ENCODE measurements around the gene CLCN6. TPM values are rescaled to one million over a fixed set of nuclear protein-coding genes. Genes with fewer than 3 reads are reported as not detected.

The CLCN6 gene
- total and polyA plus RNA-seq, 2 of the 8 experiments (the other 6 are each of a cell fraction or from before 2014, with no cell fraction given): 15.7 to 26.0 TPM

DNA sequence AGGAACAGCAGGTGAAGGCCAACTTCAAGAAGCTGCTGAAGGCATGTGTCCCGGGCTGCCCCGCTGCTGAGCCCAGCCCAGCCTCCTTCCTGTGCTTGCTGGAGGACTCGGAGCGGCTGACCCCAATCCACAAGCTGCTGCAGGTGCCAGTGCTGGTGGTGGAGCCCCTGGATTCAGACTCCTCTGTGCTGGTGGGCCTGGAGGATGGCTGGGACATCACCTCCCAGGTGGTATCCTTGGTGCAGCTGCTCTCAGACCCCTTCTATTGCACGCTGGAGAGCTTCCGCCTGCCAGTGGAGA, 72.8 kb downstream of the CLCN6 start:
- CTCF ChIA-PET (ENCODE audit: partially characterized antibody): interaction anchor here (1.1 to 6.2 kb wide), 8 partner anchors 10 to 39 kb away, joined by 3 to 46 read pairs (median 13); partner anchors contain the start of genes NPPA and NPPB
- POLR2A ChIA-PET (ENCODE audit: partially characterized antibody): interaction anchor here (9.5 kb wide), 1 partner anchor 30 kb away, joined by 109 read pairs; no protein-coding TSS in a partner anchor

More for the DNA sequence above, 72.8 kb downstream of the CLCN6 start:
- Histone ChIP-seq H3K27me3 (replicated peaks in 1 of 4; ENCODE audit: control insufficient read depth in 3 of 4, extremely low read depth in 1 of 4, insufficient read depth in 3 of 4, low read length in 3 of 4) (no peaks in the 10 kb centered on the region), H3K36me3 (ENCODE audit: control insufficient read depth in 2 of 4, insufficient read depth in 4 of 4, low read length in 3 of 4) (no peaks in the 10 kb centered on the region), H2BK120ac (replicated peaks; ENCODE audit: low read depth, low read length) (no peak overlapping the region), H3K9me3 (ENCODE audit: insufficient read depth in 2 of 2, low read depth in 1 of 2, low read length in 1 of 2) (peaks cover 0 to 2% of the 10 kb centered on the region in 2 experiments; a peak in 2 of 4 replicates), H2BK15ac (ENCODE audit: low read length) (no peak overlapping the region), H3K18ac (ENCODE audit: extremely low read depth, low read length) (no peak overlapping the region), H3K9ac (replicated peaks in 1 of 4; ENCODE audit: extremely low read depth in 1 of 4, low read depth in 3 of 4, low read length in 3 of 4) (no peak overlapping the region), H4K20me1 (replicated peaks in 1 of 2; ENCODE audit: control insufficient read depth in 1 of 2, insufficient read depth in 2 of 2, low read length in 2 of 2) (no peaks in the 10 kb centered on the region), H3K4me2 (ENCODE audit: insufficient read depth in 1 of 2, low read depth in 2 of 2, low read length in 2 of 2) (no peak overlapping the region), H3K27ac (ENCODE audit: low read depth, low read length) (no peak overlapping the region), H2AK5ac (ENCODE audit: low read depth, low read length) (no peak overlapping the region), H3K4me3 (ENCODE audit: extremely low read depth in 1 of 4, insufficient read depth in 2 of 4, low read depth in 3 of 4, low read length in 4 of 4) (no peak overlapping the region), H3K14ac (ENCODE audit: insufficient read length) (no peak overlapping the region), H4K8ac (ENCODE audit: extremely low read depth, insufficient read depth, low read length) (no peak overlapping the region), H2BK12ac (ENCODE audit: low read depth, low read length) (no peak overlapping the region; the same call in 1 of the 2 replicates), H3K23ac (ENCODE audit: insufficient read length) (no peak overlapping the region), H2AFZ (ENCODE audit: low read length) (no peak overlapping the region), H3K4ac (replicated peaks; ENCODE audit: insufficient read length, low read depth, low read length) (no peak overlapping the region), H4K5ac (ENCODE audit: insufficient read length, low read depth, low read length) (no peak overlapping the region), H3K79me2 (ENCODE audit: control insufficient read depth in 1 of 2, insufficient read depth in 2 of 2, low read length in 2 of 2) (no peaks in the 10 kb centered on the region), H2BK20ac (ENCODE audit: low read length) (no peak overlapping the region), H3K23me2 (ENCODE audit: low read depth, low read length) (no peaks in the 10 kb centered on the region), H3K79me1 (ENCODE audit: low read depth, low read length) (no peaks in the 10 kb centered on the region), H4K91ac (replicated peaks; ENCODE audit: insufficient read length, low read length) (no peak overlapping the region), H2BK5ac (ENCODE audit: low read depth, low read length) (no peak overlapping the region), H3K4me1 (replicated peaks in 1 of 4; ENCODE audit: control insufficient read depth in 3 of 4, insufficient read depth in 4 of 4, low read length in 3 of 4) (peaks cover 0 to 10% (median 7%) of the 10 kb centered on the region in 4 experiments; a peak in 6 of 7 replicates), H3K56ac (replicated peaks; ENCODE audit: insufficient read length, low read depth, low read length) (no peak overlapping the region)
- FAIRE-seq (no peak), DNase-seq (ENCODE audit: low read depth in 1 of 2, low spot score in 2 of 2) (no peak)
- WGBS, 2 experiments (ENCODE audit: extremely low coverage in 1 of 2, insufficient coverage in 1 of 2, insufficient read length in 1 of 2, insufficient replicate concordance in 2 of 2, low coverage in 1 of 2, low lambda C conversion rate in 2 of 2, missing lambda C conversion rate in 1 of 2): 98% methylated on average over 6 of the region's 6 CpGs; no CpG with 5 or more reads in 1 of the 2 experiments
- no peak for TF ChIP-seq POLR2AphosphoS5 (IDR thresholded peaks at IDR 0.05; ENCODE audit: low read depth, low read length)
